Measurements from ENCODE around the gene RAB35.

RAB35 gene

GRCh38 chr12:120101182-120101581 lies 15.4 kb downstream of the RAB35 start:
- no peak overlapping the region for H3K4me3 ChIP-seq (replicated peaks in 1 of 2; ENCODE audit: low read depth in 2 of 2, low read length in 2 of 2)
- TF ChIP-seq CTCF (IDR thresholded peaks at IDR 0.05; ENCODE audit: low read depth, low read length) = no peak
- DNase-seq (ENCODE audit: low read depth in 2 of 2) = no peak

- no peak for TF ChIP-seq CTCF (IDR thresholded peaks at IDR 0.05; ENCODE audit: low read depth, low read length)
- DNase-seq (ENCODE audit: low read depth in 2 of 2) = peak; percentile 62 to 82
- no peak overlapping the region for H3K4me3 ChIP-seq (replicated peaks in 1 of 2; ENCODE audit: low read depth in 2 of 2, low read length in 2 of 2)
Observed at GRCh38 chr12:120100630-120101029, 15.9 kb downstream of the RAB35 start.

GRCh38 chr12:120099738-120100137 lies 16.8 kb downstream of the RAB35 start:
- no peak for DNase-seq (ENCODE audit: low read depth in 2 of 2)
- H3K4me3 ChIP-seq (replicated peaks in 1 of 2; ENCODE audit: low read depth in 2 of 2, low read length in 2 of 2) = no peak overlapping the region
- no peak for TF ChIP-seq CTCF (IDR thresholded peaks at IDR 0.05; ENCODE audit: low read depth, low read length)

- TF ChIP-seq CTCF (IDR thresholded peaks at IDR 0.05; ENCODE audit: low read depth, low read length) = no peak
- DNase-seq (ENCODE audit: low read depth in 2 of 2) = no peak
- no peak overlapping the region for H3K4me3 ChIP-seq (replicated peaks in 1 of 2; ENCODE audit: low read depth in 2 of 2, low read length in 2 of 2)
Observed at GRCh38 chr12:120098756-120099470, 17.6 kb downstream of the RAB35 start.

GRCh38 chr12:120096671-120097202 lies 19.8 kb downstream of the RAB35 start:
- TF ChIP-seq CTCF (IDR thresholded peaks at IDR 0.05; ENCODE audit: low read depth, low read length) = no peak
- no peak overlapping the region for H3K4me3 ChIP-seq (replicated peaks in 1 of 2; ENCODE audit: low read depth in 2 of 2, low read length in 2 of 2)
- DNase-seq (ENCODE audit: low read depth in 2 of 2) = no peak

GRCh38 chr12:120095736-120096135 lies 20.8 kb downstream of the RAB35 start:
- H3K4me3 ChIP-seq (replicated peaks in 1 of 2; ENCODE audit: low read depth in 2 of 2, low read length in 2 of 2) = no peak overlapping the region
- no peak for TF ChIP-seq CTCF (IDR thresholded peaks at IDR 0.05; ENCODE audit: low read depth, low read length)
- DNase-seq (ENCODE audit: low read depth in 2 of 2) = no peak

Data from cardiac fibroblast (primary cell).